SK-N-MC (cell line): Measurements from ENCODE around the gene SBF2.

Experiments
- EZH2 ChIP-seq: fragments of 200-600 bp; sonication (generic); IDR thresholded peaks from one replicate; pipeline ENCODE4 v1.6.1; 2017; ENCODE audit warnings: antibody characterized with exemption
- POLR2AphosphoS5 ChIP-seq: IDR thresholded peaks from 2 replicates; pipeline ENCODE4 v1.6.1; 2012; ENCODE audit warnings: mild to moderate bottlenecking, low read depth, low read length, borderline replicate concordance

- no peak for TF ChIP-seq POLR2AphosphoS5
- no peak for TF ChIP-seq EZH2
Measured at GRCh38 chr11:10066441-10066840, 227.6 kb downstream of the SBF2 start.
